PC-3 (cell line): Measurements from ENCODE around the gene STAMBPL1. TPM values are rescaled to one million over a fixed set of nuclear protein-coding genes. Genes with fewer than 3 reads are reported as not detected.
A peak's percentile ranks its signal among the peaks of the same experiment; 100 is the strongest.

Source experiments
- ATAC-seq: fragments of 200-7000 bp; cut with Tn5 transposase; 2 replicates; pipeline ENCODE4 v1.9.1; 2020; ENCODE audit warnings: mild to moderate bottlenecking, moderate library complexity
- Bru-seq: library from RNA; stranded (reverse); fragments of 400-500 nt; gene quantifications from one replicate; lab custom pipeline; 2021; lab: Mats Ljungman, UMichigan
- BruChase-seq, 2 experiments: library from RNA; stranded (reverse); fragments of 400-500 nt; gene quantifications; one replicate each; lab custom pipeline; 2021; lab: Mats Ljungman, UMichigan
- BruUV-seq: library from RNA; stranded (reverse); fragments of 400-500 nt; replicated peaks from 2 replicates; lab custom pipeline; 2021; lab: Mats Ljungman, UMichigan
- CTCF ChIA-PET: fragments of 300-600 bp; sonication (Branson Sonifier 250); formaldehyde crosslinking; loops from one replicate; lab custom pipeline; 2022; ENCODE audit warnings: antibody characterized with exemption; lab: Charles Lee
- POLR2A ChIA-PET: fragments of 300-600 bp; sonication (Branson Sonifier 250); formaldehyde crosslinking; loops from one replicate; lab custom pipeline; 2022; ENCODE audit warnings: antibody characterized with exemption; ENCODE audit not compliant: unreplicated experiment; lab: Charles Lee
- DNase-seq: peaks from one replicate; pipeline ENCODE4 v3.0.0-alpha.2; 2015
- H2AFZ ChIP-seq: fragments of 300-600 bp; sonication (generic); 2 replicates; pipeline ENCODE4 v1.6.0; 2016; ENCODE audit warnings: antibody characterized with exemption, low read length
- H3F3A ChIP-seq: fragments of 300-600 bp; sonication (generic); one replicate; pipeline ENCODE4 v1.6.0; 2017; ENCODE audit warnings: antibody characterized with exemption, low read length, control low read depth, mild to moderate bottlenecking; ENCODE audit not compliant: unreplicated experiment
- H3K27ac ChIP-seq: fragments of 300-600 bp; sonication (generic); 2 replicates; pipeline ENCODE4 v1.5.1; 2016; ENCODE audit warnings: mild to moderate bottlenecking, low read length
- H3K27me3 ChIP-seq: fragments of 300-600 bp; sonication (generic); 2 replicates; pipeline ENCODE4 v1.6.1; 2016; ENCODE audit warnings: low read length, mixed read lengths
- H3K36me3 ChIP-seq: fragments of 300-600 bp; sonication (generic); 2 replicates; pipeline ENCODE4 v1.6.1; 2016; ENCODE audit warnings: low read depth, mixed run types, low read length, mixed read lengths
- H3K4me1 ChIP-seq: fragments of 300-600 bp; sonication (generic); 2 replicates; pipeline ENCODE4 v1.5.1; 2016; ENCODE audit warnings: low read length; ENCODE audit not compliant: insufficient read depth
- H3K4me2 ChIP-seq: fragments of 300-600 bp; sonication (generic); 2 replicates; pipeline ENCODE4 v1.6.0; 2016; ENCODE audit warnings: low read length
- H3K4me3 ChIP-seq: fragments of 300-600 bp; sonication (generic); 2 replicates; pipeline ENCODE4 v1.5.1; 2016; ENCODE audit warnings: mild to moderate bottlenecking, low read length, mixed read lengths
- H3K79me2 ChIP-seq: fragments of 300-600 bp; sonication (generic); 2 replicates; pipeline ENCODE4 v1.6.1; 2017; ENCODE audit warnings: low read length, mixed read lengths
- H3K9ac ChIP-seq: fragments of 300-600 bp; sonication (generic); 2 replicates; pipeline ENCODE4 v1.6.0; 2016; ENCODE audit warnings: mild to moderate bottlenecking, low read length
- H3K9me2 ChIP-seq: fragments of 300-600 bp; sonication (generic); replicated peaks from 2 replicates; pipeline ENCODE4 v1.6.1; 2016; ENCODE audit warnings: mixed run types, low read length, mixed read lengths
- H3K9me3 ChIP-seq: fragments of 300-600 bp; sonication (generic); 2 replicates; pipeline ENCODE4 v1.6.1; 2016; ENCODE audit warnings: low read length, mixed read lengths
- H4K20me1 ChIP-seq: fragments of 300-600 bp; sonication (generic); 2 replicates; pipeline ENCODE4 v1.6.1; 2016; ENCODE audit warnings: low read length, mixed read lengths
- EZH2 ChIP-seq: fragments of 300-600 bp; sonication (generic); IDR thresholded peaks from one replicate; pipeline ENCODE4 v1.6.1; 2017; ENCODE audit warnings: antibody characterized with exemption, mild to moderate bottlenecking, low read length; ENCODE audit not compliant: unreplicated experiment
- EZH2phosphoT487 ChIP-seq: fragments of 300-600 bp; sonication (generic); IDR thresholded peaks from 2 replicates; pipeline ENCODE4 v1.6.1; 2018; ENCODE audit warnings: mild to moderate bottlenecking, antibody characterized with exemption, low read length, borderline replicate concordance
- intact Hi-C: fragments of 100-400 bp; cut with micrococcal nuclease; formaldehyde crosslinking; loops from 2 replicates; pipeline ENCODE4 v1.9.0; 2023
- long read RNA-seq: library from polyadenylated mRNA; unstranded; transcript quantifications from one replicate; pipeline ENCODE4 v2.0.0, GENCODE V29; 2021; ENCODE audit not compliant: unreplicated experiment
- total RNA-seq: library from RNA; depleted of rRNA; stranded (reverse); fragments of >200 nt; gene quantifications from 2 replicates; pipeline ENCODE4 v1.2.3, GENCODE V29; 2014; rRNA removed
- TF ChIP-seq, protein P1 (sequence below): fragments of 300-600 bp; sonication (generic); conservative IDR thresholded peaks from 2 replicates; pipeline ENCODE4 v1.5.1; 2017; ENCODE audit warnings: antibody characterized with exemption, low read depth, mild to moderate bottlenecking, low read length

STAMBPL1 gene
- 15.7 and 19.5 TPM in 2 replicates for total RNA-seq
- Bru-seq, nascent RNA, result percentile 55 among the genes with signal in this experiment
- percentile 51 among the genes with signal in this experiment for BruChase-seq, experiment 1, labeled RNA remaining after a 6-hour chase
- BruChase-seq, experiment 2, labeled RNA remaining after a 2-hour chase, result percentile 58 among the genes with signal in this experiment
- long read RNA-seq, transcript STAMBPL1-203 (11 exons, 2,532 nt), result major isoform, 10 of 12 reads
- long read RNA-seq, partial matches to known transcripts, result 0 of 12 reads
- long read RNA-seq, other reads (novel, unspliced or antisense), result 1 of 12 reads

DNA sequence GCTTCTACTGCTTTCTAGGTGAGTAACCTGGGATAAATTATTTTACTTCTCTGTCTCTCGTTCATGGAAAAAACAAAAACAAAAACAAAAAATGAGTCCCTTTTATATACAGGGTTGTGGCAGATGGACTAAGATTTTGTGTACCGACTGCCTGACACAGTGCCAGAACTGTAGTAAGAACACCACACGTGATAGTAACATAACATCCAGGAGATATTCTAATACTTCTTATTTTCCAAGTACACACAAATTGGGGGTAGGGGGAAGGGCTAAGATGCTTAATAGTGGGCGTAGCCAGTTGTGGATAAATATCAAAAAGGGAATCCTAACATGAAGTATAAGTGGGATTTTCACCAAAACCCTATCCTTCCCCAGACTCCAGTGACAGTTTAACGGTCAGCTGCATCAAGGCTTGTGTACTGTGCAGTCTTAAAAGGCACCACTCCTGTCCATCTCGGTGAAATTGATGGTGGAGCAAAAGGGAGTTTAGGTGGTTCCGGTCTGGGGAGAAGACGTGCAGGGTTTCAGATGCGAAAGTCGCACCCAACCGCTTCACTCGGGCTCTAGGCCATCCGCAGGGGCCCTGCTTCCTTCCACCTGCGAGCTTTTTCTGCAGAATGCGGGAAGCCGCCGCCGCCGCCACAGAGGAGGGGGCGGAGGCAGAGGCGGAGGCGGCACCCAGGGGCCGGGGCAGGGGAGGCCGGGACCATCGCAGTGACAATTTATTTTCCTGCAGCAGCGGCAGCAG lies at the start of gene STAMBPL1:
STAMBPL1 (plus strand) TSS at position 712 of the 748 bp plus-strand sequence. CDS start 21,464 bp downstream, outside the sequence.
- Histone ChIP-seq H3K9me3 (no peaks in the 10 kb centered on the region), H3K9ac (peak within 1 kb of the TSS; percentile 62), H3K27me3 (no peaks in the 10 kb centered on the region), H3K4me3 (peak within 1 kb of the TSS; percentile 87), H3K4me1 (peaks cover 37% of the 10 kb centered on the region), H2AFZ (peak within 1 kb of the TSS; percentile 67), H3K27ac (peak within 1 kb of the TSS; percentile 57), H3F3A (peaks cover 3% of the 10 kb centered on the region), H3K79me2 (peaks cover 35% of the 10 kb centered on the region), H4K20me1 (no peaks in the 10 kb centered on the region), H3K4me2 (peak within 1 kb of the TSS; percentile 95), H3K9me2 (no peaks in the 10 kb centered on the region), H3K36me3 (no peaks in the 10 kb centered on the region)
- BruUV-seq, result TSS peak; percentile 24
- intact Hi-C loops, result loop anchor here (5.0 kb wide), 2 partner anchors 42 to 113 kb away; partner anchors contain the start of gene FAS
- no peak for TF ChIP-seq EZH2phosphoT487
- TF ChIP-seq, protein P1, sequence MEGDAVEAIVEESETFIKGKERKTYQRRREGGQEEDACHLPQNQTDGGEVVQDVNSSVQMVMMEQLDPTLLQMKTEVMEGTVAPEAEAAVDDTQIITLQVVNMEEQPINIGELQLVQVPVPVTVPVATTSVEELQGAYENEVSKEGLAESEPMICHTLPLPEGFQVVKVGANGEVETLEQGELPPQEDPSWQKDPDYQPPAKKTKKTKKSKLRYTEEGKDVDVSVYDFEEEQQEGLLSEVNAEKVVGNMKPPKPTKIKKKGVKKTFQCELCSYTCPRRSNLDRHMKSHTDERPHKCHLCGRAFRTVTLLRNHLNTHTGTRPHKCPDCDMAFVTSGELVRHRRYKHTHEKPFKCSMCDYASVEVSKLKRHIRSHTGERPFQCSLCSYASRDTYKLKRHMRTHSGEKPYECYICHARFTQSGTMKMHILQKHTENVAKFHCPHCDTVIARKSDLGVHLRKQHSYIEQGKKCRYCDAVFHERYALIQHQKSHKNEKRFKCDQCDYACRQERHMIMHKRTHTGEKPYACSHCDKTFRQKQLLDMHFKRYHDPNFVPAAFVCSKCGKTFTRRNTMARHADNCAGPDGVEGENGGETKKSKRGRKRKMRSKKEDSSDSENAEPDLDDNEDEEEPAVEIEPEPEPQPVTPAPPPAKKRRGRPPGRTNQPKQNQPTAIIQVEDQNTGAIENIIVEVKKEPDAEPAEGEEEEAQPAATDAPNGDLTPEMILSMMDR, result no peak
- no peak for TF ChIP-seq EZH2
- ChIA-PET POLR2A (interaction anchor here (0.5 kb wide), 1 partner anchor 22 kb away, joined by 3 read pairs; no protein-coding TSS in a partner anchor), CTCF (interaction anchor here (0.9 to 1.0 kb wide), 2 partner anchors 9 to 44 kb away, joined by 3 to 4 read pairs; no protein-coding TSS in a partner anchor)
- peak; percentile 27 for DNase-seq
- peak; percentile 50 for ATAC-seq

DNA sequence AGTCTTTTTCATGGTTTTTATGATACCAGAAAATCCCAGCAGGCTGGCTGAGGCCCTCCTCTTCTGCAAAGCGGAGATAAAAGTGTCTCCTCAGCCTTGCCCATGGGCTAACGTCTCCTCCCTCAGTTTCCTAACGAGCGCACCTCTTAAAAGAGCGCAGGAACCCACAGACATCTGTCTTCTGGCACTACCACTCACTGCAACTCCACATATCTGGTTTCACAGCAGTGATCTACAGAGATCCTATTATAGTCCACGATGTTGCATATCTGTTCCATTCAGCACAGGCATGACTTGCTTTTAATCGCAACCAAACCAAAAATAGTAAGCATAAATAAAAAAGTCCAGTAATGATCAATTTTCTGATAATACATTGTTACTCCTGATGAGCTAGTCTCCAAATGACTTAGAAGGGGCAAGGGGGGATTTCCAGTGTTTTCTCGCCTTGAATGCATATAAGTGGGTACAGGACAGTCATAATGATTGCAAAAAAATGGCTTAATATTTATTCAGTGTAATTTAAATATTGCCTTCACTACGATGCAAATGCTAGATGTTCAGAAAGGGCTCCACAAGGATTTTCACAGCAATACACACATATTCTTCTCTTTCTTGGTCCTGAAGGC lies 49.3 kb upstream of the STAMBPL1 start:
- BruUV-seq, result no TSS peak

More for the DNA sequence above, 49.3 kb upstream of the STAMBPL1 start:
- Histone ChIP-seq H3K4me2 (no peak overlapping the region), H3K9me3 (no peaks in the 10 kb centered on the region), H4K20me1 (no peaks in the 10 kb centered on the region), H3K9me2 (no peaks in the 10 kb centered on the region), H3K79me2 (no peaks in the 10 kb centered on the region), H3K4me3 (no peak overlapping the region), H3K36me3 (no peaks in the 10 kb centered on the region), H3K27me3 (no peaks in the 10 kb centered on the region), H3K9ac (no peak overlapping the region), H2AFZ (no peak overlapping the region), H3K4me1 (no peaks in the 10 kb centered on the region), H3F3A (no peaks in the 10 kb centered on the region), H3K27ac (no peak overlapping the region)
- POLR2A ChIA-PET, result no interaction called here
- intact Hi-C loops, result no loop called here
- TF ChIP-seq EZH2phosphoT487, result no peak
- no peak for TF ChIP-seq EZH2
- TF ChIP-seq, protein P1, result no peak
- no peak for DNase-seq
- CTCF ChIA-PET, result no interaction called here
- no peak for ATAC-seq
